DMS79 treated with DMSO at 0.1 percent for 48 hours (cell line): ENCODE data around the gene NLE1.
"Not testable (repeated sequence)": the region's sequence is repeated elsewhere in the genome, so short reads cannot be mapped to it uniquely, and the experiment has no call there.

Experiments
- DNase-seq: peaks from one replicate; lab custom pipeline; 2025; lab: John Stamatoyannopoulos, UW

The NLE1 gene

DNA sequence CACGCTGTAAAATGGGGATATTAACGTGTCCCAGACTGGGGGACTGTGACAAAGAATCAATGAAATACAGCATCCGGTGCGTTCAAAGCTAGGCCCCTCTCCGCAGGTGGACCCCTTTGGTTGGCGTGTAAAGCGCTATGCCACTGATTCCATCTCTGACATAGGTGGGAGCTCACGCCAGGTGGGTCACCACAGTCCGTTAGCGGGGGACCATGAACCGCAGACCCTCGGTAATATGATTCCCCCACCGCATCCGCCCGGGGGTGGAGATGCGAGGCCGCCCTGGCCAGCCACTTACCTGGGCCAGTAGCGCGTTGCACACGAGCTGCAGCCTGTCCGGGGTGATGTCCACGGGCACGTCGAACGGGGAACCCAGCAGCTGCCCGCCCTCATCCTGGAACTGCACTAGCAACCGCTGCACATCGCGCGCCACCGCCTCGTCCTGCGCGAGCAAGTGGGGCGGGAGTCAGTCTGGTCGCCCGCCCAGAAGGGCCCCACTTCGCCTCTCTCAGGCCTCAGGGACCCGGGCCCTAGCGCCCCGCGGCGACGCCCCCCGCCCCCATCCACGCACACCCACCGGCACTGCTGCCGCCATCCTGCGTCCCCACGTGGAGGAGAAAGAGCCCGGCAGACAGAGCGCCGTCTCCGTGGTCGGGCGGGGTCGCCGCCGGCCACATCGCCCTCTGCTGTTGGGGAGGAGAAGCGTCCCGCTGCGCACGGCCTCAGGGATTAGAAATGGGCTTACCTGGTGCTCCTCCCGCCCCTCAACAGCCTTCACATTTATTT is at the start of gene NLE1:
Gene NLE1, minus strand, starts transcription at position 623 of the 786 bp plus-strand sequence. Its CDS starts 28 bp downstream, at position 595.
- DNase-seq = peak; percentile 61

DNA sequence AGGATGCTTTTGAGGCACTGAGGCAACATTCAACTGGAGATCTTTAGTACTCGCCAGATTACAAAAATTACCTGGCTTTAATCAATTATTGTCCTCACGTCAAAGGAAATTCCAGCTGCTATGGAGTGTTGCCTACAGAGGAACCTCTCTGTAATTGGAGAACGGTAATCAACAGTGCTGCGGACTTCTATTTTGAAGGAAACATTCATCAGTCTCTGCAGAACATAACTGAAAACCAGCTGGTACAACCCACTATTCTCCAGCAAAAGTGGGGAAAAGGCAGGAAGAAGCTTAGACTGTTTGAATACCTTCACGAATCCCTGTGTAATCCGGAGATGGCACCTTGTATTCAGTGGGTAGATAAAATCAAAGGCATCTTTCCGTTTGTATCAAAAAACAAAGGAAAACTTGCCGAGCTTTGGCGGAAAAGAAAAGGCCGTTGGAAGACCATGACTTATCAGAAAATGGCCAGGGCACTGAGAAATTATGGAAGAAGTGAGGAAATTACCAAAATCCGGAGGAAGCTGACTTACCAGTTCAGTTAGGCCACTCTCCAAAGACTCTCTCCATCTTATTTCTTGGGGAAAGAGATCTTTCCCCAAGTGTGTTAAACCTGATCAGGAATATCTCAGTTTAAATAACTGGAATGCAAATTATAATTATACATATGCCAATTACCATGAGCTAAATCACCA is 49.0 kb upstream of the NLE1 start:
- no peak for DNase-seq

DNA sequence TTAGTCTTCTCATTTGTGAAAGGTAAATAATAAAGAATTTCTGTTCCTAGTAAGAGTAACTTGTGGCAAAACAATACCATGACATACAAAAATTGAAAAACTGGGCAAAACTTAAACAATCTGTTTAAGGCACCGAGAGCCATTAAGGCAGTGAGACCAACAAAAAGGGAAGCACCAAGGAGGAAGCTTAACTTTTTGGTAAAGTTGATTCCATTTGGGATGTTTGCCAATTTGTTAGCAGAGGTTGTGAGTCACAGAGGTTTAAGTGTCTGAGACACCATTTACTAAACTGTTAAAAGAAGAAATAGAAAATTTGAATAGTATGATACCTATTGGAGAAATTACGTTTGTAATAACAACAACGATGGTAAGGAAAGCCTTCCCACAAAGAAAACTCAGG is 47.2 kb upstream of the NLE1 start:
- no peak for DNase-seq

DNA sequence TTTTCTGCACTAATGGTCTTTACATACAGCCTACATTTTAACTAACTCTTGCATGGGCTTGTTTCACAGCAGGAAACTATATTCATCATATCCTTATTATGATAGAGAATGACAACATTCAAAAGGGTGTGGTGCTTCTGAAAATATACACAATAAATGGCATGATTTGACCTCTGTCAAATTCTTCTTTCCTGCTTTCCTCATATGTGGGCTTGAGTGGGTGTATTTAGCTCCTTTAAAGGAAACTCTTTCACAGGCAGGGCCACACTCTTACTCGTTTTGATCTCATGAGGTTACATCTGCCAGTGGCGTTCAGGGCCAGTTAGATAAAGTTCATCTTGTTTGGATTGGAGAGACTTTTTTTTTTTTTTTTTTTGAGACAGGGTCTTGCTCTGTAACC is 46.0 kb upstream of the NLE1 start:
- DNase-seq = no peak

DNA sequence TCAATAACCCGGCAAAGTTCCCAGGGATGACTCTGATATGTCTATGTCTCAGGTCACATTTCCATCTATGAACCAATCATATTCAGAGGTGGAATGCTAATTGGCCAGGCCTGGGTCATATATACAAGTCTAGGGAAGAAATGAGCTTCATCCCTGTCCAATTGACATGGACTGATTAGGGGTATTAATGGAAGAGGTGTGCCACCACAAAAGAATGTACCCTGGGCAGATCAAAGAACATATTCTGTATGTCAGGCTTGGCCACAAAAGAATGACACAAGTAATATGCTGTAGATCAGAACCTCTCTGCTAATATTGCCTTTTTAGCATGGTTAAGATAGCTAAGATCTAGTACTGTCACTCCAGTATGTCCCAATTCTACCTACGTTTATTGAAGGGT is 45.4 kb upstream of the NLE1 start:
- DNase-seq = no peak

DNA sequence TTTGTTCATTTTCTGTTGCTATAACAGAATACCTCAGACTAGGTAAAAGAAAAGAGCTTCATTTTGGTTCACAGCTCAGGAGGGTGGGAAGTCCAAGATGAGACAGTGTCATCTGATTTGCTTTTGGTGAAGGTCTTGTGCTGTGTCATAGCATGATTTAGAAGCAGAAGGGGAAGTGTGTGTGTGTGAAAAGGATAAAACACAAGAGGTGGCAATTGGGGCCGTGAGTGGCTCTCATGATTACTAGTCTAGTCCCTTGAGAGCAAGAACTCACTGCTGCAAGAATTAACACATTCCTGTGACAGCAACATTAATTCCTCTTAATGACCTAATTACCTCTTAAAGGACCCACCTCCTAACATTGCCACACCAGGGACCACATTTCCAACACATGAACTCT is 43.7 kb upstream of the NLE1 start:
- no peak for DNase-seq

DNA sequence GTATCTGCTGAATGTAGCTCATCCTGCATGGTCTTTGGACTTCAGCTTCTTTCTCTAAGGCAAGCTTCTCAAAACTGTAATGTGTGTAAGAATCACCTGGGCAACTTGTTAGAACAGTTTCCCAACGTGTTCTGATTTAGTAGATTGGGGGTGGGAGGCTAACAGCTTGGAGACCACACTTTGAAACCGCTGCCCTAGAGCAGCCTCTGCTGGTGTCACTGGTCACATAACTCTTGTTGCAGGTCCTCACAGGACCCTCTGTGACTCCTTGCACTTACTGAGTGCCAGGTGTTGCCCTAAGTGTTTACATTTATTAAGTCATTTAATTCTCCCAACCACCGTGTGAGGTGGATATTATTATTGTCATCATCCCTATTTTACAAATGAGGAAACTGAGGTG is 42.2 kb upstream of the NLE1 start:
- no peak for DNase-seq

DNA sequence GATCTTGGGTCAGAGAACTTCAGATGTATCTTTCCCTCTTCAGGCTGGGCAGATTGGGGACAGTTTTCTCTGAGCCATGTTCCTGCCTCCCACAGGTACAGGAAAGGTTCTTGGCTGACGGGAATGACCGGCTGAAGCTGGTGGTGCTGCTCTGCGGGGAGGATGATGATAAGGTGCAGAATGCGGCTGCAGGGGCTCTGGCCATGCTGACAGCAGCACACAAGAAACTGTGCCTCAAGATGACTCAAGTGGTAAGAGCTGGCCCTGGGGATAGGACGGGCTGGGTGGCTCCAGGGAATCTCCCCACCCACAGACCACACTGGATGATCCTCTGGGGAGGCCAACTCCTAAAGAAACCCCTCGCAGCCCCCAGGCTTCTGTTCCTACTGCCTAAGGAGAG is 41.2 kb upstream of the NLE1 start:
- no peak for DNase-seq

DNA sequence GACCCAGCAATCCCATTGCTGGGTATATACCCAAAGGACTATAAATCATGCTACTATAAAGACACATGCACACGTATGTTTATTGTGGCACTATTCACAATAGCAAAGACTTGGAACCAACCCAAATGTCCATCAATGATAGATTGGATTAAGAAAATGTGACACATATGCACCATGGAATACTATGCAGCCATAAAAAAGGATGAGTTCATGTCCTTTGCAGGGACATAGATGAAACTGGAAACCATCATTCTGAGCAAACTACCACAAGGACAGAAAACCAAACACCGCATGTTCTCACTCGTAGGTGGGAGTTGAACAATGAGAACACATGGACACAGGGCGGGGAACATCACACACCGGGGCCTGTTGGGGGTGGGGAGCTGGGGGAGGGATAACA is 37.3 kb upstream of the NLE1 start:
- DNase-seq = not testable (repeated sequence)

DNA sequence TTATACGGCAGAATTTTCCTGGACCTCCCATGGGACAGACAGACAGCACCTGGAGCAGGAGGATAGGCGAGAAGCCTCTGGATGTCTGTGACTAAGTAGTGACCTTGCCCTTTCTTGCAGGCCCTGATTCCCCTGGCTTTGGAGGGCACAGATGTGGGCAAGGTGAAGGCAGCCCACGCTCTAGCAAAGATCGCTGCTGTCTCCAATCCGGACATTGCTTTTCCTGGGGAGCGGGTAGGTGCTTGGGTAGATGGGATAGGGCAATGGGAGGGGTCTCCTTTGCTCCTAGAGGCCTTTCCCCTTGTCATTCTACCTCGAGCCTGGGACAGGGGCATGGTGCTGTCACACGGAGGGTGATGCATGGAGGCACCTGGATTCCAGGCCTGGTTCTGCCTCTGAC is 34.8 kb upstream of the NLE1 start:
- no peak for DNase-seq

DNA sequence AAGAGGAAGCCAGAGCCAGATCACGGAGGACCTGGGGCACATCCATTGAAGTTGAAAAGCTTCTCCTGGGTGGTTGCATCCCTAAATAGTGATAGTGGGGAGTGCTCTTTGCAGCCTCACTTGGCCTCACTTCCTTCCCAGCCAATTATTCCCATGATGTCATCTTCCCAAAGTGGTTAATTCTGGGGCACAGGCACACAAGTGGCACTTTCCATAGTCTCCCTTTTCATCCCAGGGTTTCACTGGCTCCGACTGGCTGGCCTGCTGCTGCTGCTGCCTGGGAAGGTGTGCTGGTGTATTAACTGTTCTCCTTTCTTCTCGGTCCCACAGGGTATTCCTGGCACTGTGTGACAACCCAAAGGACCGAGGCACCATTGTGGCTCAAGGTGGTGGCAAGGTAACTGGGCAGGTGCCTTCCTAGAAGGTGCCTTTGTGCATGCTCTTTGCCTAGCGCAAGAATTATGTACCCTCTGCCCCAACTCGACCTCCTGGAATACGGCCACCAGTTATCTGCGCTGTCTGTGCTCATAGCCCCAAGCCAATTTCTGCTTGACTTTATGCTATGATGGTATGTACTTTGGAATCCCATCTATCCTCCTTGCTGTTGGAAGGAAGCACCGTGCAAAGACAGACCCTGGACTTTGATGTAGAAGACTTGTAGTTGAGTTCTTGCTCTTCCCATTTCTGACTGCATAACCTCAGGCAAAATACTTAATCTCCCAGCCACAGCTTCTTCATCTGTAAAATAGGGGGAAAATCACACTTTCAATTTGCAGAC is 33.7 kb upstream of the NLE1 start:
- DNase-seq = no peak

DNA sequence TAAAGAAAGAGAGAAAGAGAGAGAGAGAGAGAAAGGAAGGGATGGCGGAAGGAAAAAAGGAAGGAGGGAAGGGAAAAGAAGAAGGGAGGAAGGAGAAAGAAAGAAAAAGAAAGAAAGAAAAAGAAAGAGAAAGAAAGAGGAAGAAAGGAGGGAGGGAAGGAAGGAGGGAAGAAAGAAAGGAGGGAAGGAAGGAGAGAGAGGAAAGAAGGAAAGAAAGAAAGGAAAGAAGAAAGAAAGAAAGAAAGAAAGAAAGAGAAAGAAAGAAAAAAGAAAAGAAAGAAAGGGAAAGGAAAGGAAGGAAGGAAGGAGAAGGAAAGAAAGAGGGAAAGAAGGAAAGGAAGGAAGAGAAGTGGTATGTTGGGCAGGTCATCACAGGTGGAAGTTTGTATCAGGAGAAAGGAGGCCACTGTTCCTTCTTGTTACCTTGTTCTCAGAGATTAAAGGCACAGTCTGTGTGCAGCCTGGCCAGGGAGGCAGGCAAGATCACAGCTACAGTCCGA is 32.8 kb upstream of the NLE1 start:
- no peak for DNase-seq

DNA sequence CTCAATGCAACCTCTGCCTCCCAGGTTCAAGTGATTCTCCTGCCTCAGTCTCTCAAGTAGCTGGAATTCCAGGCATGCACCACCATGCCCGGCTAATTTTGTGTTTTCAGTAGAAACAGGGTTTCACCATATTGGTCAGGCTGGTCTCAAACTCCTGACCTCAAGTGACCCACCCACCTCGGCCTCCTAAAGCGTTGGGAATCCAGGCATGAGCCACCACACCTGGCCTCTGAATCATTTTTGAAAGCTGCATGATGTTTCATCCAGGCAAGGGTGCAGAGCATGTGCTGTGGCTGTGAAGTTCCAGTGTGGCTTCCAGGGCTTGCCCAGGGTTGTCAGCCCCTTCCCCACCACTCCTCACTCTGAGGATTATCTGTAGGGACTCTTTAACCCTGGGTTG is 30.2 kb upstream of the NLE1 start:
- DNase-seq = not testable (repeated sequence)

DNA sequence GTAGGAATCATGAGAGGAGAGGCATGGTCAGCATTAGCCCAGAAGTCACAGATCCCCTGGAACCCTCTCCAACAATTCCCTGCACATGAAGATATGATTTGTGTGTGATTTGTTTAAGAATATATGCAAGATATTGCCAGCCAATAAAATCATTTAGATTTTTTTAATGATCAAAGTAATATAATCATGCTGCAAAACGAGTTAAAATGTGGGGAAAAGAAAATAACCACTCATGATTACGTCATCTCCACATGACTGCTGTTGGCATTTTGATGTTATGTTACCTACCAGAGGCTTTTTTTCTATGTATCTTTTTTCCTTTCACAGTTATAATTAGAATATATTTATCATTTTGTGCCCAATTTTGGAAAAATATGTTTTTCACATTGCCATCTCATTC is 29.7 kb upstream of the NLE1 start:
- DNase-seq = no peak

DNA sequence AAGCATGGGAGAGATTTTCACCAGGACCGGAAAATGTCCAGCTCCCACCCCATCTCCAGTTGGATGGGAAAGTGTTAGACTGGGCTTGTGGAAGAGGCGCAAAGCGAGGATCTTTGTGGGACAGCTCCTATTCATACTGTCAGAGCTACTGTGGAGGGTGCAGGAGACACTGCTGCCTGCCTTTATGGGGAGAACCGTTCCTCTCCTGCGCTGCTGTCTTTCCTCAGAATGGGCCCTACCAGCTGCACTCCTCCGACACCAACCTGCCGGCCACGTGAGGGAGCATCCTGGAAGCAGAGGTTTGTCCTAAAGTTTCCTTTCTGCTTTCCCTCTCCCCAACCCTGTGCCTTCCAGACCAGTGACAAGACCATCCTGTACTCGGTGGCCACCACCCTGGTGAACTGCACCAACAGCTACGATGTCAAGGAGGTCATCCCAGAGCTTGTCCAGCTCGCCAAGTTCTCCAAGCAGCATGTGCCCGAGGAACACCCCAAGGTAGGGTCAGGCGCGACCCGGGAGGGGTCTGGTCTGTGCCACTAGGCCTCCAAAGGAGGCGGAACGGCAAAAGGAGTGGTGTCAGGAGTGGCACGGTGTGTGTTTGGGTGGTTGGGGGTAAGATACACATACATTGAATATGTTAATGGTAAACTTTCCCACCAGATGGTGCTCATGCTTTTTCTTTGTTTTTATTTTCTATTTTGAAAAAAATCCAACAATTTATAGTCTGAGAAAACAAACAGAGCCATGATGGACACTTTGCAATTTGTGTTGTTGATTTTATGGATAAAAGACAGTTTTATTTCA is 29.1 kb upstream of the NLE1 start:
- peak; percentile 6 for DNase-seq

DNA sequence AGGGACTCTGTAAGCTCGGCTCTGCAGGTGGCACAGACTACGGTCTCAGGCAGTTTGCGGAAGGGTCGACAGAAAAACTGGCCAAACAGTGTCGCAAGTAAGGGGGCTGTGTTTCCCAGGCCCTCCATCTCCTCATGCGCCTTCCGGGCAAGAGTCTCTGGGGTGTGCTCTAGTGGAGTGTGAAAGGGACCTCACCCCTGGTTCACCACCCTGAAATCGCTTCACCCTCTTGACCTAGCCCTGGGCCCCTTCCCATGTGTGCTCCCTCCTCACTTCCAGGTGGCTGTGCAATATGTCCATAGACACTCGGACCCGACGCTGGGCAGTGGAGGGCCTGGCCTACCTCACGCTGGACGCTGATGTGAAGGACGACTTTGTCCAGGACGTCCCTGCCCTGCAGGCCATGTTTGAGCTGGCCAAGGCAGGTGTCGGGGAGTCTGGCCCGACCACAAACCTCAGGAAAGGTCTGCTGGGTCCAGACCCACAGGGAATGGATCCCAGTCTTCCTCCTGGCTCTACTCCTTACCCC is 27.8 kb upstream of the NLE1 start:
- no peak for DNase-seq

DNA sequence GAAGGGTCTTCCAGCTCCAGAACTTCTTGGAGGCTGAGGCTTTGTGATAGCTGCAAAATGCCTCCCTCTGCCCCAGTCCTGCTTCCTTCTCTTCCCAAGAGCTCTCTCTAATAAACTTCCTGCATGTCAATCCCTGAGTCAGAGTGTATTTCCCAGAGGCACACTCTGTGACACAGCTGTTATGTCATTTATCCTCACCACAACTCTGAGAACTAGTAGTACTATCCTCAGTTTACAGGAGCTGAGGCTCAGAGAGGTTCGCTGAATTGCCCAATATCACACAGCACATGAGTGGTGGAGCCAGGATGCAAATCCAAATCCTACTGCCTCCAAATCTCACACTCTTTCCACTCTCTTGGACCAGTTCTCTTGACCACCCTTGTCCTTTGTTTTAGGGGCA is 25.6 kb upstream of the NLE1 start:
- DNase-seq = no peak

DNA sequence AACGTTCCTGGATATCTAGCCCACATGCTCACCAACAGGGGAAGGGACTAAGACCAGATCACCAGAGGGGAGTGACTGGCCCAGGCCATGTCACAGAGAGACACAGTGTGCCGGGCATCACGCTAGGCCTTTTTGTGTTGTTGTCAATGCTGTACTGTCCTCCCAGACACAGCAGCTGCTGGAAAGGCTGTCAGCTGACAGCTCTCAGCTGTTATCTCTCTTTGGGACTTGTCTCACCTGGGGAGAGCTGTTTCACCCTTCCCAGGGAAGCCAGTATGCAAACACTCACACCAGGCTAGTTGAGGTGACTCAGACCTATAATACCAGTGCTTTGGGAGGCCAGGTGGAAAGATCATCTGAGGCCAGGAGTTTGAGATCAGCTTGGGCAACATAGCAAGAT is 24.9 kb upstream of the NLE1 start:
- no peak for DNase-seq

DNA sequence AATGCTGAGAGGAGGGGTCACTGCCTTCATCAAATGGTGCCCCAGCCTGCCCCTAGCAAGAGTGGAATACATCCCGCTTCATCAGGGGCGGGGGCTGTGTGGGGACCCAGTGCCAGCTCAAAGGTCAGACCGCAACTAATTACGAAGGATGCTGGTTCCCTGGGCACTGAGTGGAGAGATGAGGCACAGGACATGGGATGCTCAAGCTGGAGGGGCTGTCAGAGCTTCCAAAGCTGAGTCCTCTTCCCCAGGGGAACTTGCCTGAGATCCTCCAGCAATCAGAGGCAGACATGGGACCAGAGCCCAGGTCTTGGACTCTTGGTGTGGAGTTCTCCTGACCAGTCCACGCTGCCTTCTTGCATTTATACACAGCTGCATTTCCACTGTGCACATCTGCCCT is 24.4 kb upstream of the NLE1 start:
- DNase-seq = no peak

DNA sequence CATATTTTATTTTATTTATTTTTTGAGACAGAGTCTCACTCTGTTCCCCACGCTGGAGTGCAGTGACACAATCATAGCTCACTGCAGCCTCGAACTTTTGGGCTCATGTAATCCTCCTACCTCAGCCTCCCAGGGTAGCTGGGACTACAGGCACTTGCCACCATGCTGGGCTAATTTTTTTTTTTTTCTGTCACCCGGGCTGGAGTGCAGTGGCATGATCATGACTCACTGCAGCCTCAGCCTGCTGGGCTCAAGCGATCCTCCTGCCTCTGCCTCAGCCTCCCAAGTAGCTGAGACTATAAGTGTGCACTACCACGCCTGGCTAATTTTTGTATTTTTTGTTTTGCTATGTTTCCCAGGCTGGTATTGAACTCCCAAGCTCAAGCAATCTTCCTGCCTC is 22.6 kb upstream of the NLE1 start:
- DNase-seq = no peak

DNA sequence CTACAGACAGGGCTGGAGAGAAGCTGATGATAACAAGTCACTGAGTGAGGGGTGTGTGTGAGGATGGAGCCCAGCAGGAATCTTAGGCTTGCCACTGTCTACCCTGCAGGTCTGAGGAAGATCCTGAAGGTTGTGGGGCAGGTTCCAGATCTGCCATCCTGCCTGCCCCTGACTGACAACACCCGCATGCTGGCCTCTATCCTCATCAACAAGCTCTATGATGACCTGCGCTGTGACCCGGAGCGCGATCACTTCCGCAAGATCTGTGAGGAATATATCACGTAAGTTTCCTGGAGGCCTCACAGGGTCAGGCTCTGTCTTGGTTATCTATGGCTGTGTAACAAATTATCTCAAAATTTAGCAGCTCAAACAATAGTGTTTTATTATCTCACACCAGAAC is 21.8 kb upstream of the NLE1 start:
- no peak for DNase-seq

DNA sequence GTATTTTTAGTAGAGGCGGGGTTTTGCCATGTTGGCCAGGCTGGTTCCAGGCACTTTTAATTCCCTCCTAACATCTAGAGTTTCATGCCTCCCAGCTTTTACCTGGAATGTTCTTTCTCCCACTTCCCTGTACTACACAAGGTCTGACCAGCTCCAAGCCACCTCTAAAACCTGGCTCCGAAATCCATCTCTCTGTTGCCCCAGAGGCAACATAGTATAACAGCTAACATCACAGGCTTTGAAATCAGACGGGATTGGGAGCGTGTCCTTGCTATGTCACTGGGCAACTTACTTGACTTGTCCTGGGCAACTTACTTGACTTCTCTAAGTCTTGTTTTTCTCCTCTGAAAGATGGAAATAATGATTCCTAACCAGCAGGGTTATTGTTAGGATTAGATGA is 20.7 kb upstream of the NLE1 start:
- no peak for DNase-seq
